HepG2 (cell line): ENCODE data around the gene OR5P2. TPM values are rescaled to one million over a fixed set of nuclear protein-coding genes. Genes with fewer than 3 reads are reported as not detected.

ENCODE experiments used
- ATAC-seq: fragments of 200-7000 bp; cut with Tn5 transposase; 3 replicates; pipeline ENCODE4 v1.9.1; 2020; ENCODE audit warnings: mild to moderate bottlenecking, moderate library complexity
- Bru-seq: library from RNA; stranded (reverse); fragments of 400-500 nt; gene quantifications from one replicate; lab custom pipeline; 2021; lab: Mats Ljungman, UMichigan
- BruChase-seq, 2 experiments: library from RNA; stranded (reverse); fragments of 400-500 nt; gene quantifications; one replicate each; lab custom pipeline; 2021; lab: Mats Ljungman, UMichigan
- BruUV-seq: library from RNA; stranded (reverse); fragments of 400-500 nt; replicated peaks from 2 replicates; lab custom pipeline; 2021; lab: Mats Ljungman, UMichigan
- CTCF ChIA-PET: fragments of 300-600 bp; formaldehyde crosslinking; extraction: SDS; loops from one replicate; lab custom pipeline; 2021; ENCODE audit warnings: low total read pairs, inconsistent platforms, low intra/inter-chr PET ratio; lab: Yijun Ruan, JAX
- POLR2A ChIA-PET: fragments of 350-600 bp; sonication (Branson Sonifier 250); formaldehyde crosslinking; loops from one replicate; lab custom pipeline; 2020; ENCODE audit warnings: antibody characterized with exemption, inconsistent platforms; lab: Yijun Ruan, JAX
- DNase-seq: peaks from one replicate; pipeline ENCODE4 v3.0.0-alpha.2; 2015; ENCODE audit warnings: low spot score
- FAIRE-seq: peaks from 3 replicates; lab custom pipeline; 2011; peaks lifted over from hg19 to GRCh38; lab: Jason Lieb, UNC
- H2AFZ ChIP-seq: one replicate; pipeline ENCODE4 v1.6.1; 2011; ENCODE audit warnings: low read length, inconsistent platforms
- H3K27ac ChIP-seq: fragments of 300-600 bp; 3 replicates; pipeline ENCODE4 v1.8.0; 2011; ENCODE audit warnings: mixed run types, mild to moderate bottlenecking, mixed read lengths, low read length, inconsistent platforms; ENCODE audit not compliant: insufficient read depth; ENCODE audit errors: extremely low read length
- H3K27me3 ChIP-seq, 2 experiments: fragments of 200-600 bp in 1 of 2; 2 replicates in 1 of 2; 3 replicates in 1 of 2; pipeline versions ENCODE4 v1.6.0 to v1.8.0; 2011; ENCODE audit warnings: low read length in 2 of 2, mild to moderate bottlenecking in 2 of 2, moderate library complexity in 2 of 2, inconsistent platforms in 1 of 2; ENCODE audit not compliant: insufficient read depth in 2 of 2, control insufficient read depth in 1 of 2
- H3K36me3 ChIP-seq, 2 experiments: fragments of 200-600 bp in 1 of 2; replicated peaks in 1 of 2; 2 replicates in 1 of 2; 3 replicates in 1 of 2; pipeline versions ENCODE4 v1.5.1 to v1.8.0; 2011; ENCODE audit warnings: low read length in 2 of 2, inconsistent platforms in 1 of 2; ENCODE audit not compliant: insufficient read depth in 2 of 2, control insufficient read depth in 1 of 2
- H3K4me1 ChIP-seq: 2 replicates; pipeline ENCODE4 v1.5.1; 2012; ENCODE audit warnings: low read length, inconsistent platforms; ENCODE audit not compliant: insufficient read depth
- H3K4me2 ChIP-seq: 2 replicates; pipeline ENCODE4 v1.6.0; 2011; ENCODE audit warnings: low read depth, low read length, inconsistent platforms
- H3K4me3 ChIP-seq, 3 experiments: fragments of 200-600 bp in 1 of 3; sonication (generic), shearing (Covaris generic) in 1 of 3; replicated peaks in 1 of 3; 2 replicates each; pipeline ENCODE4 v1.5.1; 2011 to 2016; ENCODE audit warnings: low read length in 3 of 3, inconsistent platforms in 2 of 3, low read depth in 2 of 3, mild to moderate bottlenecking in 2 of 3, control low read depth in 1 of 3, mixed read lengths in 1 of 3; ENCODE audit not compliant: insufficient read depth in 1 of 3
- H3K79me2 ChIP-seq: one replicate; pipeline ENCODE4 v1.6.1; 2011; ENCODE audit warnings: low read length, inconsistent platforms; ENCODE audit not compliant: insufficient read depth
- H3K9ac ChIP-seq: 2 replicates; pipeline ENCODE4 v1.6.0; 2011; ENCODE audit warnings: mild to moderate bottlenecking, low read depth, low read length, inconsistent platforms; ENCODE audit not compliant: insufficient read depth
- H3K9me3 ChIP-seq: 2 replicates; pipeline ENCODE4 v1.5.1; 2012; ENCODE audit warnings: mild to moderate bottlenecking, low read length
- H4K20me1 ChIP-seq: 2 replicates; pipeline ENCODE4 v1.6.0; 2011; ENCODE audit warnings: inconsistent platforms, mild to moderate bottlenecking, low read length, moderate library complexity; ENCODE audit not compliant: insufficient read depth
- ARID3A ChIP-seq: IDR thresholded peaks from 2 replicates; pipeline ENCODE4 v1.6.1; 2012; ENCODE audit warnings: low read depth, low read length, improper control_type of control experiment
- CEBPG ChIP-seq: IDR thresholded peaks from 2 replicates; pipeline ENCODE4 v1.6.1; 2016
- CEBPZ ChIP-seq: IDR thresholded peaks from 2 replicates; pipeline ENCODE4 v1.6.1; 2012; ENCODE audit warnings: low read length, improper control_type of control experiment
- MEIS1 ChIP-seq: sonication (generic); formaldehyde crosslinking; IDR thresholded peaks from 2 replicates; pipeline ENCODE4 v1.9.0; 2021; ENCODE audit warnings: mild to moderate bottlenecking, missing genetic modification reagents, moderate library complexity, borderline replicate concordance
- MTF1 ChIP-seq: sonication (generic); formaldehyde crosslinking; IDR thresholded peaks from 2 replicates; pipeline ENCODE4 v1.5.0; 2020; ENCODE audit warnings: missing genetic modification reagents
- POGZ ChIP-seq: sonication (generic); formaldehyde crosslinking; IDR thresholded peaks from 2 replicates; pipeline ENCODE4 v1.4.0; 2020; ENCODE audit warnings: mild to moderate bottlenecking, missing genetic modification reagents
- SCMH1 ChIP-seq: sonication (generic); formaldehyde crosslinking; IDR thresholded peaks from 2 replicates; pipeline ENCODE4 v1.9.0; 2021; ENCODE audit warnings: missing genetic modification reagents, mild to moderate bottlenecking, borderline replicate concordance
- SSRP1 ChIP-seq: IDR thresholded peaks from 2 replicates; pipeline ENCODE4 v1.6.1; 2016; ENCODE audit warnings: control low read depth
- ZNF138 ChIP-seq: sonication (generic); formaldehyde crosslinking; IDR thresholded peaks from 2 replicates; pipeline ENCODE4 v1.5.0; 2020; ENCODE audit warnings: mild to moderate bottlenecking, low read depth, missing genetic modification reagents
- ZNF567 ChIP-seq: sonication (generic); formaldehyde crosslinking; IDR thresholded peaks from 2 replicates; pipeline ENCODE4 v1.8.1; 2023; ENCODE audit warnings: mild to moderate bottlenecking, missing genetic modification reagents, borderline replicate concordance
- WGBS: methylation state at CpG from one replicate; pipeline ENCODE4 v1.1.6; 2017; ENCODE audit warnings: low lambda C conversion rate; 5-methylcytosine and 5-hydroxymethylcytosine counted together
- in situ Hi-C: cut with HindIII; loops from 2 replicates; pipeline ENCODE4 v1.10.0; 2017; ENCODE audit warnings: low pct_unique_long_range_greater_than_20kb; ENCODE audit not compliant: extremely low pct_ligation_motif_present
- intact Hi-C: fragments of 100-400 bp; cut with micrococcal nuclease; formaldehyde crosslinking; loops from one replicate; pipeline ENCODE4 v1.10.0; 2022; ENCODE audit not compliant: unreplicated experiment
- long read RNA-seq, 2 experiments: library from RNA in 1 of 2; library from polyadenylated mRNA in 1 of 2; stranded (forward) in 1 of 2; unstranded in 1 of 2; transcript quantifications; one replicate each; pipeline ENCODE4 v2.0.0, GENCODE V29; 2019 to 2022
- polyA minus RNA-seq, 3 experiments: library from RNA; depleted of rRNA, polyadenylated mRNA; stranded (reverse); fragments of >200 nt; gene quantifications; 2 replicates each; pipeline ENCODE4 v1.2.3, GENCODE V29; 2011; ENCODE audit warnings: low replicate concordance in 1 of 3
- polyA plus RNA-seq, 8 experiments: library from polyadenylated mRNA; depleted of rRNA in 3 of 8; stranded (reverse) in 7 of 8; unstranded in 1 of 8; fragments of >200 nt; fragmentation: Illumina TruSeq in 4 of 8; extraction: Trizol in 4 of 8; gene quantifications; 2 replicates each; pipeline versions ENCODE4 v1.2.1 to v1.2.3, GENCODE V29; 2011 to 2016; ENCODE audit warnings: low read depth in 4 of 8, missing spikeins in 1 of 8, mixed read lengths in 1 of 8; ENCODE audit not compliant: insufficient read depth in 1 of 8
- total RNA-seq, 5 experiments: library from RNA; depleted of rRNA; stranded (reverse); fragments of >200 nt; fragmentation: Illumina TruSeq; extraction: Trizol; gene quantifications; 2 replicates each; pipeline ENCODE4 v1.2.3, GENCODE V29; 2016; ENCODE audit warnings: low read depth in 1 of 5

OR5P2 gene
- total RNA-seq (2016; rRNA removed; fragmentation: Illumina TruSeq; extraction: Trizol) (not detected in 2 replicates), polyA plus RNA-seq (2011; rRNA removed) (not detected in 2 replicates), polyA minus RNA-seq (2011; rRNA and poly(A)+ RNA removed; ENCODE audit: low replicate concordance) (not detected in 2 replicates), Bru-seq, nascent RNA (not detected), BruChase-seq, experiment 1, labeled RNA remaining after a 6-hour chase (not detected), BruChase-seq, experiment 2, labeled RNA remaining after a 2-hour chase (not detected)
- not detected in 2 replicates for total RNA-seq (2016; cell fraction: cytosol; rRNA removed; fragmentation: Illumina TruSeq; extraction: Trizol; ENCODE audit: low read depth)
- not detected in 2 replicates for total RNA-seq (2016; cell fraction: insoluble cytoplasmic fraction; rRNA removed; fragmentation: Illumina TruSeq; extraction: Trizol)
- total RNA-seq (2016; cell fraction: membrane; rRNA removed; fragmentation: Illumina TruSeq; extraction: Trizol), result not detected in 2 replicates
- not detected in 2 replicates for total RNA-seq (2016; cell fraction: nucleus; rRNA removed; fragmentation: Illumina TruSeq; extraction: Trizol)
- not detected in 2 replicates for polyA plus RNA-seq (2011; cell fraction: cytosol; rRNA removed)
- polyA plus RNA-seq (2011; cell fraction: nucleus; rRNA removed), result not detected in 2 replicates
- not detected in 2 replicates for polyA plus RNA-seq (2012)
- not detected in 2 replicates for polyA plus RNA-seq (2016; cell fraction: cytosol; fragmentation: Illumina TruSeq; extraction: Trizol; ENCODE audit: low read depth)
- polyA plus RNA-seq (2016; cell fraction: insoluble cytoplasmic fraction; fragmentation: Illumina TruSeq; extraction: Trizol; ENCODE audit: low read depth), result not detected in 2 replicates
- not detected in 2 replicates for polyA plus RNA-seq (2016; cell fraction: membrane; fragmentation: Illumina TruSeq; extraction: Trizol; ENCODE audit: low read depth)
- polyA plus RNA-seq (2016; cell fraction: nucleus; fragmentation: Illumina TruSeq; extraction: Trizol; ENCODE audit: insufficient read depth, low read depth), result not detected in 2 replicates
- not detected in 2 replicates for polyA minus RNA-seq (2011; cell fraction: cytosol; rRNA and poly(A)+ RNA removed)
- polyA minus RNA-seq (2011; cell fraction: nucleus; rRNA and poly(A)+ RNA removed), result not detected in 2 replicates
- long read RNA-seq, experiment 1, result 0 reads
- long read RNA-seq, experiment 2, result 0 reads

- Histone ChIP-seq H3K4me2 (no peak within 1 kb of the TSS), H3K27ac (no peak within 1 kb of the TSS), H3K4me3 (no peak within 1 kb of the TSS), H3K36me3 (no peaks in the 10 kb centered on the region), H3K27me3 (no peaks in the 10 kb centered on the region), H3K79me2 (no peaks in the 10 kb centered on the region), H3K4me1 (no peaks in the 10 kb centered on the region), H4K20me1 (no peaks in the 10 kb centered on the region), H3K9me3 (no peaks in the 10 kb centered on the region), H3K9ac (no peak within 1 kb of the TSS), H2AFZ (no peak within 1 kb of the TSS)
- BruUV-seq, result no TSS peak
- in situ Hi-C loops, result no loop called here
- ATAC-seq (no peak), DNase-seq (no peak), FAIRE-seq (no peak)
- WGBS, result 55% methylated on average over 5 of the region's 5 CpGs
- TF ChIP-seq ZNF138 (CRISPR knock-in tag), result no peak
- CTCF ChIA-PET, result no interaction called here
- intact Hi-C loops, result no loop called here
- POLR2A ChIA-PET, result no interaction called here
These were observed at the start of gene OR5P2 for GRCh38 chr11:7796842-7797241. Gene OR5P2 (minus strand): TSS chr11:7796942. CDS start chr11:7796942, 0 bp downstream.

GRCh38 chr11:7846003-7846402 lies 49.3 kb upstream of the OR5P2 start:
- CTCF ChIA-PET, result no interaction called here
- Histone ChIP-seq H4K20me1 (no peaks in the 10 kb centered on the region), H3K27me3 (no peaks in the 10 kb centered on the region), H3K79me2 (no peaks in the 10 kb centered on the region), H3K4me2 (no peak overlapping the region), H3K27ac (no peak overlapping the region), H2AFZ (no peak overlapping the region), H3K36me3 (no peaks in the 10 kb centered on the region), H3K9me3 (no peaks in the 10 kb centered on the region), H3K4me1 (no peaks in the 10 kb centered on the region), H3K4me3 (no peak overlapping the region), H3K9ac (no peak overlapping the region)
- no peak for FAIRE-seq
- in situ Hi-C loops (no loop called here), intact Hi-C loops (no loop called here)
- WGBS, result 0% methylated on average over 3 of the region's 3 CpGs
- POLR2A ChIA-PET, result no interaction called here
- ATAC-seq, result no peak
- no TSS peak for BruUV-seq
- DNase-seq, result no peak
- TF ChIP-seq POGZ (no peak), ARID3A (no peak), SSRP1 (CRISPR knock-in tag) (no peak), MEIS1 (CRISPR knock-in tag) (no peak), CEBPZ (no peak), MTF1 (no peak), ZNF567 (no peak), CEBPG (CRISPR knock-in tag) (no peak), SCMH1 (CRISPR knock-in tag) (no peak)
